Endothelial cell of umbilical vein (primary cell): ENCODE results near the gene MS4A6E.

ENCODE experiments used
- EZH2 ChIP-seq: IDR thresholded peaks from 2 replicates; pipeline ENCODE4 v1.6.1; 2012; ENCODE audit warnings: borderline replicate concordance, low read depth, mild to moderate bottlenecking, moderate library complexity, low read length, inconsistent platforms; ENCODE audit not compliant: severe bottlenecking
- FOS ChIP-seq: IDR thresholded peaks from 2 replicates; pipeline ENCODE4 v1.6.1; 2011; ENCODE audit warnings: mild to moderate bottlenecking, low read length, moderate library complexity, borderline replicate concordance; ENCODE audit not compliant: insufficient read depth
- GATA2 ChIP-seq: IDR thresholded peaks from 2 replicates; pipeline ENCODE4 v1.7.0; 2011; ENCODE audit warnings: low read depth, mild to moderate bottlenecking, moderate library complexity, mixed read lengths, low read length; ENCODE audit not compliant: insufficient read length, insufficient read depth
- MAX ChIP-seq: IDR thresholded peaks from 2 replicates; pipeline ENCODE4 v1.6.1; 2011; ENCODE audit not compliant: insufficient read depth, insufficient read length
- MYC ChIP-seq: IDR thresholded peaks from one replicate; pipeline ENCODE4 v1.6.1; 2011; ENCODE audit warnings: mild to moderate bottlenecking, low read depth, low read length
- POLR2A ChIP-seq: IDR thresholded peaks from 2 replicates; pipeline ENCODE4 v1.6.1; 2012; ENCODE audit warnings: low read depth, mild to moderate bottlenecking, control low read depth, low read length
- POLR2AphosphoS5 ChIP-seq: IDR thresholded peaks from 2 replicates; pipeline ENCODE4 v1.6.1; 2012; ENCODE audit warnings: low read depth, mild to moderate bottlenecking, control low read depth, low read length, moderate library complexity; ENCODE audit not compliant: insufficient read depth
- TF ChIP-seq, protein P1 (sequence below), 2 donors: IDR thresholded peaks; 1 replicate in 1 of 2; 2 replicates in 1 of 2; pipeline ENCODE4 v1.5.1; 2011; ENCODE audit warnings: low read length in 2 of 2, mild to moderate bottlenecking in 2 of 2, moderate library complexity in 2 of 2, control low read depth in 1 of 2, inconsistent platforms in 1 of 2, low read depth in 1 of 2; ENCODE audit not compliant: insufficient read depth in 1 of 2; ENCODE audit errors: extremely low read depth in 1 of 2

DNA sequence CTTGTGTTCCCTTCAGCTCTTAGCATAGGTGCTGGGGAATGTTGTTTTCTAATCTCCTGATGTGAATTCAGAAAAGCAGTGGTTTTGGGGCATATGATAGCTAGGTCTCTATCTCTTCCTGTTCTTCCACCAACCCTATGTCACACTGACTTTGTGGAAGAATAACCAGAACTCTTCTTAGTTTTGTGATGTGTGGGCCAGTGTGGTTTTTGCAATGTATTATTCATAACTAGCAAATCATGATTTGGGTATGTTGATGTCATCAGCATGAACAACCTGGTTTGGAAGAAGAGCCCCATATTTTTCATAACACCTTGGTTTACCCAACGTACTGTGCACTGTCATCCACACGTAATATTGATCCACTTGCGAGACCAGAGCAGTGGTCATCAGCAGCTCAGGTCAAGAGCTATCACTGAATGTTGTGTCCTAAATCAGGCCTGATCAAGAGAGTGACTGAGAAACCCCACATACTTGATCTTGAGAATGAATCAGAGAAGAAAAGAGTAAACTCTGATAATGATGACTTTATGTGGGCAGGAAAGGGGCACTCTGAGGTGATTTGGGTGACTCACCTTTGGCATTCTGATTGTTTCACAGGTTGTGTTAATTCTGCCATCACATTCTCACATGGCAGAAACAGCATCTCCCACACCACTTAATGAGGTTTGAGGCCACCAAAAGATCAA lies 19.4 kb upstream of the MS4A6E start:
- TF ChIP-seq, protein P1, sequence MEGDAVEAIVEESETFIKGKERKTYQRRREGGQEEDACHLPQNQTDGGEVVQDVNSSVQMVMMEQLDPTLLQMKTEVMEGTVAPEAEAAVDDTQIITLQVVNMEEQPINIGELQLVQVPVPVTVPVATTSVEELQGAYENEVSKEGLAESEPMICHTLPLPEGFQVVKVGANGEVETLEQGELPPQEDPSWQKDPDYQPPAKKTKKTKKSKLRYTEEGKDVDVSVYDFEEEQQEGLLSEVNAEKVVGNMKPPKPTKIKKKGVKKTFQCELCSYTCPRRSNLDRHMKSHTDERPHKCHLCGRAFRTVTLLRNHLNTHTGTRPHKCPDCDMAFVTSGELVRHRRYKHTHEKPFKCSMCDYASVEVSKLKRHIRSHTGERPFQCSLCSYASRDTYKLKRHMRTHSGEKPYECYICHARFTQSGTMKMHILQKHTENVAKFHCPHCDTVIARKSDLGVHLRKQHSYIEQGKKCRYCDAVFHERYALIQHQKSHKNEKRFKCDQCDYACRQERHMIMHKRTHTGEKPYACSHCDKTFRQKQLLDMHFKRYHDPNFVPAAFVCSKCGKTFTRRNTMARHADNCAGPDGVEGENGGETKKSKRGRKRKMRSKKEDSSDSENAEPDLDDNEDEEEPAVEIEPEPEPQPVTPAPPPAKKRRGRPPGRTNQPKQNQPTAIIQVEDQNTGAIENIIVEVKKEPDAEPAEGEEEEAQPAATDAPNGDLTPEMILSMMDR (IDR thresholded peaks at IDR 0.05; ENCODE audit: extremely low read depth in 1 of 2, insufficient read depth in 1 of 2, low read depth in 1 of 2, low read length in 2 of 2), result no peak
- TF ChIP-seq GATA2 (no peak), POLR2A (no peak), MAX (no peak), FOS (no peak), POLR2AphosphoS5 (no peak), EZH2 (no peak), MYC (no peak)
